ENCODE data around the gene PLEKHG3.

Gene PLEKHG3

DNA sequence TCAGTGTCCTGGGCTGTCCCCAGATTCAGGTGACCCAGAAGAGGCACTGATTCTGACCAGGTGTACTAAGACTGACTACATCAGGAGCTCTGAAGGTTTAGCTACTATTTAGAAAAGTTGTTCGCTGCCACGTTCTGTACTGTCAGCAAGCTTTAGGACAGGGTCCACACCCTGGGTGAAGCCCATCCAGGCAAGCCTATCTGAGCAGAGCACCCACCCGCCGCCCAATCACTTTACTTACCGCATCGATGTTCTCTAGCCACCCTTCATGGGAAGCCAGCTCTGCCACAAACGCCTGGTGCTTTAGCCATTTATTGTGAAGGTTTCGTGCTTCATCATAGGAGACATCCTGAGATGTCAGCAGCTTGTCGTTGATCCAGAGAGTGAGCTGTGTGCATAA is 79.8 kb downstream of the PLEKHG3 start:
- TF ChIP-seq Cebpa-rat (IDR thresholded peaks at IDR 0.05): no peak
- H3K36me3 ChIP-seq: no peaks in the 10 kb centered on the region
- H3K4me3 ChIP-seq: no peak overlapping the region
- H3K9ac ChIP-seq: no peak overlapping the region
- H3K9me3 ChIP-seq: no peaks in the 10 kb centered on the region
- H3K27ac ChIP-seq: no peak overlapping the region
- no peaks in the 10 kb centered on the region for H3K4me1 ChIP-seq
- H3K4me2 ChIP-seq: no peak overlapping the region
- no peaks in the 10 kb centered on the region for H4K20me1 ChIP-seq
- H3K27me3 ChIP-seq: no peaks in the 10 kb centered on the region

GRCh38 chr14:64786296-64787149 is 82.3 kb downstream of the PLEKHG3 start:
- H3K36me3 ChIP-seq: no peaks in the 10 kb centered on the region
- H3K4me3 ChIP-seq: no peak overlapping the region
- no peaks in the 10 kb centered on the region for H3K27me3 ChIP-seq
- no peak overlapping the region for H3K27ac ChIP-seq
- no peaks in the 10 kb centered on the region for H3K4me1 ChIP-seq
- no peak overlapping the region for H3K4me2 ChIP-seq
- TF ChIP-seq Cebpa-rat (IDR thresholded peaks at IDR 0.05): no peak
- H3K9ac ChIP-seq: no peak overlapping the region
- H4K20me1 ChIP-seq: no peaks in the 10 kb centered on the region
- H3K9me3 ChIP-seq: no peaks in the 10 kb centered on the region

- H4K20me1 ChIP-seq: no peaks in the 10 kb centered on the region
- H3K27ac ChIP-seq: no peak overlapping the region
- no peak overlapping the region for H3K4me2 ChIP-seq
- no peak overlapping the region for H3K4me3 ChIP-seq
- no peaks in the 10 kb centered on the region for H3K36me3 ChIP-seq
- H3K9ac ChIP-seq: no peak overlapping the region
- H3K4me1 ChIP-seq: no peaks in the 10 kb centered on the region
- H3K9me3 ChIP-seq: no peaks in the 10 kb centered on the region
- H3K27me3 ChIP-seq: no peaks in the 10 kb centered on the region
- no peak for TF ChIP-seq Cebpa-rat (IDR thresholded peaks at IDR 0.05)
Measured at GRCh38 chr14:64787619-64788018, 83.4 kb downstream of the PLEKHG3 start.

DNA sequence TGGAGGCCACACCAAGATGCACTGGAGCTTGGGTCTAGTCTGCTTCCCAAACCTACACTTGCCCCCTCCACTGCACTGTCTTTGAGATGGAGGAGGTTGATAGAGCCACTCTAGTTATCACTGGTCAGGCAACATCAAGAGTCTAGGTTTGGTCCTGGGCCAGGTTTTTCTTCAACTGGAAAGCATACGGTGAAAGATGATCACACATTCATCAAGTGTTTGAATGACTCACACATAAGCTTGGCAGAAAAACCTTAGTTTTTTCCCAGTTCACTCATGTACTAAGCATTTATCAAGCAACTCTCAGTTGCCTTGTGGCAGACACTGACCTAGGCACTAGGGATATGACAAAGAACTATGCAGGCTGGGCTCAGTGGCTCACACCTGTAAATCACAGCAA is 84.5 kb downstream of the PLEKHG3 start:
- Histone ChIP-seq H3K4me3 (no peak overlapping the region), H3K9ac (no peak overlapping the region), H3K4me2 (no peak overlapping the region), H4K20me1 (no peaks in the 10 kb centered on the region), H3K36me3 (no peaks in the 10 kb centered on the region), H3K4me1 (no peaks in the 10 kb centered on the region), H3K27me3 (no peaks in the 10 kb centered on the region), H3K9me3 (no peaks in the 10 kb centered on the region), H3K27ac (no peak overlapping the region)
- TF ChIP-seq Cebpa-rat (IDR thresholded peaks at IDR 0.05): no peak

GRCh38 chr14:64789696-64790095 is 85.5 kb downstream of the PLEKHG3 start:
- H3K27me3 ChIP-seq: no peaks in the 10 kb centered on the region
- no peaks in the 10 kb centered on the region for H4K20me1 ChIP-seq
- TF ChIP-seq Cebpa-rat (IDR thresholded peaks at IDR 0.05): no peak
- H3K9me3 ChIP-seq: no peaks in the 10 kb centered on the region
- H3K9ac ChIP-seq: no peak overlapping the region
- no peaks in the 10 kb centered on the region for H3K4me1 ChIP-seq
- H3K4me2 ChIP-seq: no peak overlapping the region
- no peak overlapping the region for H3K27ac ChIP-seq
- no peak overlapping the region for H3K4me3 ChIP-seq
- no peaks in the 10 kb centered on the region for H3K36me3 ChIP-seq

GRCh38 chr14:64790478-64790877 is 86.3 kb downstream of the PLEKHG3 start:
- no peak overlapping the region for H3K4me2 ChIP-seq
- H3K4me1 ChIP-seq: no peaks in the 10 kb centered on the region
- no peak for TF ChIP-seq Cebpa-rat (IDR thresholded peaks at IDR 0.05)
- H4K20me1 ChIP-seq: no peaks in the 10 kb centered on the region
- no peak overlapping the region for H3K27ac ChIP-seq
- no peaks in the 10 kb centered on the region for H3K36me3 ChIP-seq
- H3K27me3 ChIP-seq: no peaks in the 10 kb centered on the region
- no peak overlapping the region for H3K4me3 ChIP-seq
- no peaks in the 10 kb centered on the region for H3K9me3 ChIP-seq
- H3K9ac ChIP-seq: no peak overlapping the region

GRCh38 chr14:64792231-64792630 is 88.0 kb downstream of the PLEKHG3 start:
- Histone ChIP-seq H3K27ac (no peak overlapping the region), H3K36me3 (no peaks in the 10 kb centered on the region), H3K4me3 (no peak overlapping the region), H4K20me1 (no peaks in the 10 kb centered on the region), H3K27me3 (no peaks in the 10 kb centered on the region), H3K4me1 (no peaks in the 10 kb centered on the region), H3K9me3 (no peaks in the 10 kb centered on the region), H3K4me2 (no peak overlapping the region), H3K9ac (no peak overlapping the region)
- TF ChIP-seq Cebpa-rat (IDR thresholded peaks at IDR 0.05): no peak

GRCh38 chr14:64792871-64793560 is 88.8 kb downstream of the PLEKHG3 start:
- TF ChIP-seq Cebpa-rat (IDR thresholded peaks at IDR 0.05): no peak
- Histone ChIP-seq H3K4me3 (no peak overlapping the region), H3K9me3 (no peaks in the 10 kb centered on the region), H3K4me1 (no peaks in the 10 kb centered on the region), H4K20me1 (no peaks in the 10 kb centered on the region), H3K27me3 (no peaks in the 10 kb centered on the region), H3K4me2 (no peak overlapping the region), H3K36me3 (no peaks in the 10 kb centered on the region), H3K27ac (no peak overlapping the region), H3K9ac (no peak overlapping the region)

- H3K27me3 ChIP-seq: no peaks in the 10 kb centered on the region
- no peaks in the 10 kb centered on the region for H3K4me1 ChIP-seq
- H3K4me2 ChIP-seq: no peak overlapping the region
- H3K9me3 ChIP-seq: no peaks in the 10 kb centered on the region
- no peak overlapping the region for H3K9ac ChIP-seq
- no peak overlapping the region for H3K4me3 ChIP-seq
- no peaks in the 10 kb centered on the region for H3K36me3 ChIP-seq
- TF ChIP-seq Cebpa-rat (IDR thresholded peaks at IDR 0.05): no peak
- no peak overlapping the region for H3K27ac ChIP-seq
- H4K20me1 ChIP-seq: no peaks in the 10 kb centered on the region
Measured at GRCh38 chr14:64795211-64795610, 91.0 kb downstream of the PLEKHG3 start.

- H4K20me1 ChIP-seq: no peaks in the 10 kb centered on the region
- no peaks in the 10 kb centered on the region for H3K9me3 ChIP-seq
- no peak overlapping the region for H3K4me3 ChIP-seq
- no peaks in the 10 kb centered on the region for H3K4me1 ChIP-seq
- no peaks in the 10 kb centered on the region for H3K27me3 ChIP-seq
- no peak overlapping the region for H3K4me2 ChIP-seq
- no peaks in the 10 kb centered on the region for H3K36me3 ChIP-seq
- H3K27ac ChIP-seq: no peak overlapping the region
- TF ChIP-seq Cebpa-rat (IDR thresholded peaks at IDR 0.05): no peak
- no peak overlapping the region for H3K9ac ChIP-seq
Measured at GRCh38 chr14:64795921-64796320, 91.7 kb downstream of the PLEKHG3 start.
